H9 (cell line): ENCODE measurements around the gene SETD4. TPM values are rescaled to one million over a fixed set of nuclear protein-coding genes. Genes with fewer than 3 reads are reported as not detected.

ENCODE experiments used
- DNase-seq: peaks from one replicate; pipeline ENCODE4 v3.0.0-alpha.2; 2017
- H2AFZ ChIP-seq: one replicate; pipeline ENCODE4 v1.6.1; 2013; ENCODE audit warnings: mild to moderate bottlenecking, low read length, control low read depth, moderate library complexity
- H2AK5ac ChIP-seq: 2 replicates; pipeline ENCODE4 v1.6.1; 2013; ENCODE audit warnings: low read length, control low read depth, mixed read lengths; ENCODE audit not compliant: insufficient read length
- H2BK120ac ChIP-seq: one replicate; pipeline ENCODE4 v1.6.1; 2013; ENCODE audit warnings: low read depth, mild to moderate bottlenecking, low read length, control low read depth, inconsistent platforms; ENCODE audit not compliant: poor library complexity, severe bottlenecking
- H2BK12ac ChIP-seq: 2 replicates; pipeline ENCODE4 v1.6.1; 2013; ENCODE audit warnings: low read length, control low read depth, mixed read lengths, low read depth; ENCODE audit not compliant: insufficient read length
- H2BK15ac ChIP-seq: 2 replicates; pipeline ENCODE4 v1.6.1; 2013; ENCODE audit warnings: low read depth, low read length, control low read depth
- H2BK20ac ChIP-seq: one replicate; pipeline ENCODE4 v1.6.1; 2013; ENCODE audit warnings: low read depth, mild to moderate bottlenecking, low read length, control low read depth, inconsistent platforms; ENCODE audit not compliant: poor library complexity, severe bottlenecking
- H2BK5ac ChIP-seq: 2 replicates; pipeline ENCODE4 v1.6.1; 2013; ENCODE audit warnings: low read length, control low read depth, mixed read lengths; ENCODE audit not compliant: insufficient read length
- H3K14ac ChIP-seq: 2 replicates; pipeline ENCODE4 v1.6.1; 2013; ENCODE audit warnings: low read length, control low read depth; ENCODE audit not compliant: insufficient read depth
- H3K18ac ChIP-seq: 2 replicates; pipeline ENCODE4 v1.6.1; 2013; ENCODE audit warnings: low read depth, mild to moderate bottlenecking, mixed read lengths, low read length, control low read depth; ENCODE audit not compliant: insufficient read length
- H3K23ac ChIP-seq: 2 replicates; pipeline ENCODE4 v1.6.1; 2013; ENCODE audit warnings: low read length, control low read depth, mixed read lengths, low read depth; ENCODE audit not compliant: insufficient read length
- H3K23me2 ChIP-seq: 2 replicates; pipeline ENCODE4 v1.6.1; 2013; ENCODE audit warnings: low read depth, mild to moderate bottlenecking, mixed read lengths, low read length, control low read depth; ENCODE audit not compliant: insufficient read length, poor library complexity, severe bottlenecking
- H3K27ac ChIP-seq: 2 replicates; pipeline ENCODE4 v1.5.1; 2013; ENCODE audit warnings: low read length, control low read depth, mixed read lengths, low read depth; ENCODE audit not compliant: insufficient read length
- H3K27me3 ChIP-seq: 2 replicates; pipeline ENCODE4 v1.6.1; 2013; ENCODE audit warnings: low read length, control low read depth, inconsistent platforms; ENCODE audit not compliant: insufficient read depth
- H3K4ac ChIP-seq: 2 replicates; pipeline ENCODE4 v1.6.1; 2013; ENCODE audit warnings: low read depth, mild to moderate bottlenecking, control low read depth, inconsistent platforms, low read length, moderate library complexity
- H3K4me1 ChIP-seq: 2 replicates; pipeline ENCODE4 v1.6.1; 2013; ENCODE audit warnings: low read length, control low read depth, inconsistent platforms; ENCODE audit not compliant: insufficient read depth
- H3K4me2 ChIP-seq: 2 replicates; pipeline ENCODE4 v1.6.1; 2013; ENCODE audit warnings: low read length, control low read depth, mixed read lengths; ENCODE audit not compliant: insufficient read length, insufficient read depth
- H3K56ac ChIP-seq: 2 replicates; pipeline ENCODE4 v1.6.1; 2013; ENCODE audit warnings: low read depth, mild to moderate bottlenecking, mixed read lengths, low read length, control low read depth; ENCODE audit not compliant: insufficient read length
- H3K79me1 ChIP-seq: 2 replicates; pipeline ENCODE4 v1.6.1; 2013; ENCODE audit warnings: low read depth, mild to moderate bottlenecking, moderate library complexity, low read length, control low read depth, inconsistent platforms; ENCODE audit not compliant: insufficient read depth, poor library complexity, severe bottlenecking
- H3K79me2 ChIP-seq: 2 replicates; pipeline ENCODE4 v1.6.1; 2013; ENCODE audit warnings: low read length, control low read depth, inconsistent platforms; ENCODE audit not compliant: insufficient read depth
- H3K9ac ChIP-seq: 2 replicates; pipeline ENCODE4 v1.6.1; 2013; ENCODE audit warnings: low read length, control low read depth, mixed read lengths; ENCODE audit not compliant: insufficient read length; ENCODE audit errors: extremely low read depth
- H3K9me3 ChIP-seq: one replicate; pipeline ENCODE4 v1.6.1; 2013; ENCODE audit warnings: low read depth, low read length, inconsistent platforms; ENCODE audit not compliant: control insufficient read depth
- H3T11ph ChIP-seq: one replicate; pipeline ENCODE4 v1.6.1; 2013; ENCODE audit warnings: mild to moderate bottlenecking, low read length, control low read depth, inconsistent platforms
- H4K20me1 ChIP-seq: one replicate; pipeline ENCODE4 v1.6.1; 2013; ENCODE audit not compliant: control insufficient read depth, insufficient read length, insufficient read depth
- H4K5ac ChIP-seq: 2 replicates; pipeline ENCODE4 v1.6.1; 2013; ENCODE audit warnings: low read depth, mild to moderate bottlenecking, mixed read lengths, low read length, control low read depth; ENCODE audit not compliant: insufficient read length
- H4K8ac ChIP-seq: replicated peaks from 2 replicates; pipeline ENCODE4 v1.6.1; 2013; ENCODE audit warnings: low read length, control low read depth, mixed read lengths, low read depth; ENCODE audit not compliant: insufficient read length
- H4K91ac ChIP-seq: 2 replicates; pipeline ENCODE4 v1.6.1; 2013; ENCODE audit warnings: low read depth, mild to moderate bottlenecking, moderate library complexity, mixed read lengths, low read length, control low read depth; ENCODE audit not compliant: insufficient read length
- H3K27ac Mint-ChIP-seq, 3 experiments: 2 replicates in 2 of 3; 3 replicates in 1 of 3; pipeline ENCODE4 v1.8.0; 2020 to 2021; ENCODE audit warnings: mixed read lengths in 3 of 3, mild to moderate bottlenecking in 1 of 3, moderate library complexity in 1 of 3
- H3K27me3 Mint-ChIP-seq: 2 replicates; pipeline ENCODE4 v1.8.0; 2021; ENCODE audit warnings: low read depth, mild to moderate bottlenecking, moderate library complexity, mixed read lengths
- H3K36me3 Mint-ChIP-seq, 3 experiments: 2 replicates in 2 of 3; 3 replicates in 1 of 3; pipeline ENCODE4 v1.8.0; 2020 to 2021; ENCODE audit warnings: low read depth in 3 of 3, mixed read lengths in 3 of 3; ENCODE audit not compliant: insufficient read depth in 1 of 3
- H3K4me1 Mint-ChIP-seq, 2 experiments: 2 replicates each; pipeline ENCODE4 v1.8.0; 2020; ENCODE audit warnings: mixed read lengths in 2 of 2
- H3K4me3 Mint-ChIP-seq, 2 experiments: 2 replicates in 1 of 2; 3 replicates in 1 of 2; pipeline ENCODE4 v1.8.0; 2020 to 2021; ENCODE audit warnings: mild to moderate bottlenecking in 2 of 2, mixed read lengths in 2 of 2, moderate library complexity in 1 of 2
- H3K9me3 Mint-ChIP-seq, 2 experiments: 2 replicates in 1 of 2; 3 replicates in 1 of 2; pipeline ENCODE4 v1.8.0; 2020; ENCODE audit warnings: mild to moderate bottlenecking in 2 of 2, mixed read lengths in 2 of 2, moderate library complexity in 1 of 2
- WGBS: extraction: QIAGEN DNeasy Blood & Tissue Kit; methylation state at CpG from one replicate; pipeline ENCODE4 v1.1.7; 2013; ENCODE audit warnings: missing lambda C conversion rate, low lambda C conversion rate, mixed read lengths; ENCODE audit not compliant: insufficient read length; ENCODE audit errors: extremely low coverage; 5-methylcytosine and 5-hydroxymethylcytosine counted together
- total RNA-seq: library from RNA; stranded (reverse); gene quantifications from 2 replicates; pipeline ENCODE4 v1.2.1, GENCODE V29; 2021
- TF ChIP-seq, protein P1 (sequence below): fragments of 200-600 bp; sonication (generic); conservative IDR thresholded peaks from 3 replicates; pipeline ENCODE4 v1.8.0; 2021; ENCODE audit warnings: antibody characterized with exemption, mild to moderate bottlenecking

SETD4 gene
- total RNA-seq, 1 experiment from 2014 or later, result 52.5 TPM

DNA sequence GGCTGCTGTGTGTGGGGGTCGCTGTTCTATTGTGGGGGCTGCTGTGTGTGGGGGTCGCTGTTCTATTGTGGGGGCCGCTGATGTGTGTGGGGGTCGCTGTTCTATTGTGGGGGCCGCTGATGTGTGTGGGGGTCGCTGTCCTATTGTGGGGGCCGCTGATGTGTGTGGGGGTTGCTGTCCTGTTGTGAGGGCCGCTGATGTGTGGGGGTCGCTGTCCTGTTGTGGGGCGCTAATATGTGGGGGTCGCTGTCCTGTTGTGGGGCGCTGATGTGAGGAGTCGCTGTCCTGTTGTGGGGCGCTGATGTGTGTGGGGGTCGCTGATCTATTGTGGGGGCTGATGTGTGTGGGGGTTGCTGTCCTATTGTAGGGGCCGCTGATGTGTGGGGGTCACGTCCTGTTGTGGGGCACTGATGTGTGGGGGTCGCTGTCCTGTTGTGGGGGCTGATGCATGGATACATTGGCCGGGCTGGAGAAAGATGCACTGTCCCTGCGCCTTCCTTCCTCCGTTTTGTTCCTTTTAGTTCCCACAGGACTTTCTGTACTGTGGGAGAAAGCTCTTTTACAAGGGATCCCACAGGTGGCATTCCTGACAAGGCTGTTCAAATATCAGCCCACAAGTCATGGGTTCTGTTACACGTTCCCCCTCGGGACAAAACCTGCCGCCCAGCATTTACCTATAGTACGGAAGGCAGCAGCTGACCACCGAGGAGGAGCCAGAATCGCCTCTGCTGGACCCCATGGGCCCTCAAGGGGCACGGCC is 27.5 kb downstream of the SETD4 start:
- H2AK5ac ChIP-seq, result no peak overlapping the region
- DNase-seq, result no peak
- no peaks in the 10 kb centered on the region for H3K4me1 ChIP-seq
- H2AFZ ChIP-seq, result no peak overlapping the region
- no peak overlapping the region for H2BK20ac ChIP-seq
- no peak overlapping the region for H3K9ac ChIP-seq
- H3K27ac Mint-ChIP-seq, result peak overlapping the region in 2 of 3 experiments; percentile 1 to 82; a peak in 2 of 7 replicates
- no peak overlapping the region for H4K8ac ChIP-seq
- H3K56ac ChIP-seq, result no peak overlapping the region
- no peak overlapping the region for H2BK12ac ChIP-seq
- no peak overlapping the region for H3K14ac ChIP-seq
- no CpG with 5 or more reads among the region's 28 CpGs for WGBS
- no peak overlapping the region for H3K18ac ChIP-seq
- H3K79me2 ChIP-seq, result no peaks in the 10 kb centered on the region
- H3K4me3 Mint-ChIP-seq, result no peak overlapping the region
- peaks cover 15 to 26% of the 10 kb centered on the region in 2 experiments for H3K4me1 Mint-ChIP-seq
- no peaks in the 10 kb centered on the region for H3K9me3 ChIP-seq
- H3K9me3 Mint-ChIP-seq, result no peaks in the 10 kb centered on the region
- no peaks in the 10 kb centered on the region for H3K23me2 ChIP-seq
- H4K91ac ChIP-seq, result no peak overlapping the region
- no peak overlapping the region for H3K4ac ChIP-seq
- TF ChIP-seq, protein P1, sequence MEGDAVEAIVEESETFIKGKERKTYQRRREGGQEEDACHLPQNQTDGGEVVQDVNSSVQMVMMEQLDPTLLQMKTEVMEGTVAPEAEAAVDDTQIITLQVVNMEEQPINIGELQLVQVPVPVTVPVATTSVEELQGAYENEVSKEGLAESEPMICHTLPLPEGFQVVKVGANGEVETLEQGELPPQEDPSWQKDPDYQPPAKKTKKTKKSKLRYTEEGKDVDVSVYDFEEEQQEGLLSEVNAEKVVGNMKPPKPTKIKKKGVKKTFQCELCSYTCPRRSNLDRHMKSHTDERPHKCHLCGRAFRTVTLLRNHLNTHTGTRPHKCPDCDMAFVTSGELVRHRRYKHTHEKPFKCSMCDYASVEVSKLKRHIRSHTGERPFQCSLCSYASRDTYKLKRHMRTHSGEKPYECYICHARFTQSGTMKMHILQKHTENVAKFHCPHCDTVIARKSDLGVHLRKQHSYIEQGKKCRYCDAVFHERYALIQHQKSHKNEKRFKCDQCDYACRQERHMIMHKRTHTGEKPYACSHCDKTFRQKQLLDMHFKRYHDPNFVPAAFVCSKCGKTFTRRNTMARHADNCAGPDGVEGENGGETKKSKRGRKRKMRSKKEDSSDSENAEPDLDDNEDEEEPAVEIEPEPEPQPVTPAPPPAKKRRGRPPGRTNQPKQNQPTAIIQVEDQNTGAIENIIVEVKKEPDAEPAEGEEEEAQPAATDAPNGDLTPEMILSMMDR, result no peak
- H2BK15ac ChIP-seq, result no peak overlapping the region
- no peak overlapping the region for H3T11ph ChIP-seq
- peaks cover 20 to 37% (median 36%) of the 10 kb centered on the region in 3 experiments for H3K36me3 Mint-ChIP-seq
- no peaks in the 10 kb centered on the region for H4K20me1 ChIP-seq
- no peak overlapping the region for H3K23ac ChIP-seq
- no peak overlapping the region for H2BK5ac ChIP-seq
- H4K5ac ChIP-seq, result no peak overlapping the region
- no peaks in the 10 kb centered on the region for H3K79me1 ChIP-seq
- no peaks in the 10 kb centered on the region for H3K27me3 ChIP-seq
- H3K27ac ChIP-seq, result no peak overlapping the region
- H2BK120ac ChIP-seq, result no peak overlapping the region
- H3K4me2 ChIP-seq, result no peak overlapping the region
- no peaks in the 10 kb centered on the region; the same call in 1 of the 2 replicates for H3K27me3 Mint-ChIP-seq
